Neural progenitor cell (in vitro differentiated cells): ENCODE measurements around the gene PEAK1.

Experiments used
- CTCF ChIP-seq: fragments of 200-600 bp; sonication (generic); IDR thresholded peaks from 2 replicates; pipeline ENCODE4 v1.5.1; 2017; ENCODE audit warnings: antibody characterized with exemption, mild to moderate bottlenecking
- EZH2 ChIP-seq: fragments of 200-600 bp; sonication (generic); IDR thresholded peaks from 2 replicates; pipeline ENCODE4 v1.6.1; 2017; ENCODE audit warnings: antibody characterized with exemption, mild to moderate bottlenecking, moderate library complexity

DNA sequence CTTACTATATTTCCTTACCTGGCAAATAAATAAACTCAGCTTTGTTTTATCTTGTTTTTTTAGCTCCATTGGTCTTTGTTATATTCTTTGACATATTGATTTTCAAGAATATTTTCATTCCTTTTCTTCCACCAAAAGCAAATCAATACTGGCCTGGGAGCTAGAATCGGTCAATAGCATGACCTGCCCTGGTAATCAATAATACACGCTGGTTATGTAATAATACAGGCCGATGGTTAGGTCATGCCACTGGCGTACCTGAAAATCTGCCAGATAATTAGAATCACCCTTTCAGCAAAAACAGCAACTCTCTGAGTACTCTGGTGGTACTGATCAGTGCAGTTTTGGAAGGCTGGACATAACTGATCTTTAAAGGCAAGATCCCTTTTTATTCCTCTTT lies 39.9 kb downstream of the PEAK1 start:
- TF ChIP-seq CTCF (no peak), EZH2 (no peak)
